B cell (primary cell): ENCODE results near the gene ADAD1.
"Not testable (repeated sequence)": the region's sequence is repeated elsewhere in the genome, so short reads cannot be mapped to it uniquely, and the experiment has no call there.

Experiments
- EZH2 ChIP-seq: IDR thresholded peaks from 2 replicates; pipeline ENCODE4 v1.6.1; 2012; ENCODE audit warnings: borderline replicate concordance, low read depth, mild to moderate bottlenecking, moderate library complexity, low read length; ENCODE audit not compliant: insufficient read depth, poor library complexity, severe bottlenecking
- TF ChIP-seq, protein P1 (sequence below): fragments of 200-600 bp; IDR thresholded peaks from one replicate; pipeline ENCODE4 v1.8.0; 2022; ENCODE audit warnings: antibody characterized with exemption, mild to moderate bottlenecking

DNA sequence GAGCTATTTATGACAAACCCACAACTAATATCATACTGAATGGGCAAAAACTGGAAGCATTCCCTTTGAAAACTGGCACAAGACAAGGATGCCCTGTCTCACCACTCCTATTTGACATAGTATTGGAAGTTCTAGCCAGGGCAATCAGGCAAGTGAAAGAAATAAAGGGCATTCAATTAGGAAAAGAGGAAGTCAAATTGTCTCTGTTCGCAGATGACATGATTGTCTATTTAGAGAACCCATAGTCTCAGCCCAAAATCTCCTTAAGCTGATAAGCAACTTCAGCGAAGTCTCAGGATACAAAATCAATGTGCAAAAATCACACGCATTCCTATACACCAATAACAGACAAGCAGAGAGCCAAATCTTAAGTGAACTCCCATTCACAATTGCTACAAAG lies 10.0 kb upstream of the ADAD1 start:
- TF ChIP-seq, protein P1, sequence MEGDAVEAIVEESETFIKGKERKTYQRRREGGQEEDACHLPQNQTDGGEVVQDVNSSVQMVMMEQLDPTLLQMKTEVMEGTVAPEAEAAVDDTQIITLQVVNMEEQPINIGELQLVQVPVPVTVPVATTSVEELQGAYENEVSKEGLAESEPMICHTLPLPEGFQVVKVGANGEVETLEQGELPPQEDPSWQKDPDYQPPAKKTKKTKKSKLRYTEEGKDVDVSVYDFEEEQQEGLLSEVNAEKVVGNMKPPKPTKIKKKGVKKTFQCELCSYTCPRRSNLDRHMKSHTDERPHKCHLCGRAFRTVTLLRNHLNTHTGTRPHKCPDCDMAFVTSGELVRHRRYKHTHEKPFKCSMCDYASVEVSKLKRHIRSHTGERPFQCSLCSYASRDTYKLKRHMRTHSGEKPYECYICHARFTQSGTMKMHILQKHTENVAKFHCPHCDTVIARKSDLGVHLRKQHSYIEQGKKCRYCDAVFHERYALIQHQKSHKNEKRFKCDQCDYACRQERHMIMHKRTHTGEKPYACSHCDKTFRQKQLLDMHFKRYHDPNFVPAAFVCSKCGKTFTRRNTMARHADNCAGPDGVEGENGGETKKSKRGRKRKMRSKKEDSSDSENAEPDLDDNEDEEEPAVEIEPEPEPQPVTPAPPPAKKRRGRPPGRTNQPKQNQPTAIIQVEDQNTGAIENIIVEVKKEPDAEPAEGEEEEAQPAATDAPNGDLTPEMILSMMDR: not testable (repeated sequence)
- not testable (repeated sequence) for TF ChIP-seq EZH2
